CD4-positive, CD25-positive, alpha-beta regulatory T cell (primary cell): ENCODE results near the gene ULK4. TPM values are rescaled to one million over a fixed set of nuclear protein-coding genes. Genes with fewer than 3 reads are reported as not detected.

Source experiments
- ATAC-seq, 2 donors: fragments of 150-1000 bp; cut with Tn5 transposase; one replicate each; pipeline ENCODE4 v1.10.0; 2021; ENCODE audit warnings: low read depth in 2 of 2, moderate number of reproducible peaks in 2 of 2, moderate library complexity in 1 of 2
- DNase-seq, 3 donors: peaks; one replicate each; pipeline versions ENCODE4 v3.0.0 to v3.0.0-alpha.2; 2012 to 2022; ENCODE audit warnings: mixed read lengths in 1 of 3
- H3K27ac ChIP-seq: one replicate; pipeline ENCODE4 v1.7.0; 2013; ENCODE audit warnings: mild to moderate bottlenecking, low read length; ENCODE audit not compliant: insufficient read depth, poor library complexity, severe bottlenecking
- H3K27me3 ChIP-seq: one replicate; pipeline ENCODE4 v1.7.0; 2013; ENCODE audit warnings: low read length; ENCODE audit not compliant: control insufficient read depth, insufficient read depth
- H3K36me3 ChIP-seq: one replicate; pipeline ENCODE4 v1.7.0; 2013; ENCODE audit warnings: mild to moderate bottlenecking, low read length, moderate library complexity; ENCODE audit not compliant: control insufficient read depth, insufficient read depth
- H3K4me1 ChIP-seq: 2 replicates; pipeline ENCODE4 v1.7.0; 2013; ENCODE audit warnings: mild to moderate bottlenecking, low read length; ENCODE audit not compliant: insufficient read depth, control insufficient read depth, poor library complexity, severe bottlenecking
- H3K4me3 ChIP-seq: one replicate; pipeline ENCODE4 v1.7.0; 2013; ENCODE audit warnings: low read depth, mild to moderate bottlenecking, low read length, moderate library complexity
- H3K9me3 ChIP-seq, 2 experiments: 1 replicate in 1 of 2; 2 replicates in 1 of 2; pipeline ENCODE4 v1.7.0; 2013; ENCODE audit warnings: low read length in 2 of 2, mild to moderate bottlenecking in 1 of 2, moderate library complexity in 1 of 2; ENCODE audit not compliant: control insufficient read depth in 2 of 2
- H3K27ac Mint-ChIP-seq, 3 donors: one replicate each; pipeline ENCODE4 v1.8.0; 2020 to 2022; ENCODE audit warnings: mild to moderate bottlenecking in 3 of 3, mixed read lengths in 3 of 3, moderate library complexity in 2 of 3
- H3K27me3 Mint-ChIP-seq: one replicate; pipeline ENCODE4 v1.8.0; 2022; ENCODE audit warnings: mild to moderate bottlenecking, mixed read lengths
- H3K36me3 Mint-ChIP-seq: one replicate; pipeline ENCODE4 v1.8.0; 2020; ENCODE audit warnings: mixed read lengths
- H3K4me1 Mint-ChIP-seq, 4 donors: one replicate each; pipeline ENCODE4 v1.8.0; 2020 to 2022; ENCODE audit warnings: mixed read lengths in 4 of 4, mild to moderate bottlenecking in 1 of 4
- H3K4me3 Mint-ChIP-seq, 4 donors: one replicate each; pipeline ENCODE4 v1.8.0; 2020 to 2022; ENCODE audit warnings: mild to moderate bottlenecking in 4 of 4, mixed read lengths in 4 of 4, moderate library complexity in 3 of 4
- H3K9me3 Mint-ChIP-seq, 7 donors: one replicate each; pipeline ENCODE4 v1.8.0; 2020 to 2022; ENCODE audit warnings: mixed read lengths in 7 of 7, mild to moderate bottlenecking in 3 of 7, moderate library complexity in 2 of 7
- polyA plus RNA-seq, 4 donors: library from polyadenylated mRNA; unstranded; fragments of 300-500 nt; fragmentation: Illumina TruSeq; gene quantifications; one replicate each; pipeline ENCODE4 v1.2.3, GENCODE V29; 2021
- total RNA-seq: library from RNA; stranded (reverse); gene quantifications from one replicate; pipeline ENCODE4 v1.2.3, GENCODE V29; 2022

Gene ULK4
- total and polyA plus RNA-seq, 5 donors from 2014 or later: 9.3 to 27.2 (median 11.1) TPM

GRCh38 chr3:41243183-41243582 lies 718.7 kb downstream of the ULK4 start:
- Mint-ChIP-seq H3K9me3 (no peaks in the 10 kb centered on the region), H3K27ac (peak overlapping the region in 1 of 3 donors; percentile 85), H3K4me3 (no peak overlapping the region), H3K36me3 (peaks cover 21% of the 10 kb centered on the region), H3K4me1 (peaks cover 0 to 9% (median 2%) of the 10 kb centered on the region in 4 donors), H3K27me3 (no peaks in the 10 kb centered on the region)
- ATAC-seq (no peak), DNase-seq (no peak)
- peaks cover 33% of the 10 kb centered on the region for H3K36me3 ChIP-seq
- H3K27me3 ChIP-seq: no peaks in the 10 kb centered on the region
- H3K4me1 ChIP-seq: no peaks in the 10 kb centered on the region
- no peaks in the 10 kb centered on the region for H3K9me3 ChIP-seq
- H3K27ac ChIP-seq: no peak overlapping the region
- H3K4me3 ChIP-seq: no peak overlapping the region

- H3K9me3 Mint-ChIP-seq: no peaks in the 10 kb centered on the region
- H3K27me3 Mint-ChIP-seq: no peaks in the 10 kb centered on the region
- peak overlapping the region in 1 of 3 donors; percentile 86 for H3K27ac Mint-ChIP-seq
- H3K4me1 Mint-ChIP-seq: peaks cover 0 to 11% (median 2%) of the 10 kb centered on the region in 4 donors
- H3K4me3 Mint-ChIP-seq: no peak overlapping the region
- no peaks in the 10 kb centered on the region for H3K4me1 ChIP-seq
- H3K9me3 ChIP-seq: no peaks in the 10 kb centered on the region
- DNase-seq (no peak), ATAC-seq (no peak)
- H3K36me3 Mint-ChIP-seq: peaks cover 33% of the 10 kb centered on the region
- no peaks in the 10 kb centered on the region for H3K27me3 ChIP-seq
- H3K27ac ChIP-seq: no peak overlapping the region
- peaks cover 45% of the 10 kb centered on the region for H3K36me3 ChIP-seq
- H3K4me3 ChIP-seq: no peak overlapping the region
Observed at GRCh38 chr3:41241800-41242571, 719.9 kb downstream of the ULK4 start.

- Histone ChIP-seq H3K4me3 (no peak overlapping the region), H3K27me3 (no peaks in the 10 kb centered on the region), H3K27ac (no peak overlapping the region), H3K4me1 (no peaks in the 10 kb centered on the region), H3K36me3 (peaks cover 53% of the 10 kb centered on the region), H3K9me3 (no peaks in the 10 kb centered on the region)
- no peak overlapping the region for H3K27ac Mint-ChIP-seq
- no peak overlapping the region for H3K4me3 Mint-ChIP-seq
- peaks cover 0 to 11% (median 2%) of the 10 kb centered on the region in 4 donors for H3K4me1 Mint-ChIP-seq
- H3K9me3 Mint-ChIP-seq: no peaks in the 10 kb centered on the region
- peaks cover 35% of the 10 kb centered on the region for H3K36me3 Mint-ChIP-seq
- no peak for DNase-seq
- ATAC-seq: no peak
- no peaks in the 10 kb centered on the region for H3K27me3 Mint-ChIP-seq
Observed at GRCh38 chr3:41241161-41241560, 720.7 kb downstream of the ULK4 start.

- Mint-ChIP-seq H3K4me3 (no peak overlapping the region), H3K36me3 (peaks cover 47% of the 10 kb centered on the region), H3K9me3 (no peaks in the 10 kb centered on the region), H3K27me3 (no peaks in the 10 kb centered on the region), H3K4me1 (peaks cover 0 to 11% (median 2%) of the 10 kb centered on the region in 4 donors), H3K27ac (peak overlapping the region in 1 of 3 donors; percentile 64)
- Histone ChIP-seq H3K36me3 (peaks cover 69% of the 10 kb centered on the region), H3K27ac (no peak overlapping the region), H3K4me3 (no peak overlapping the region), H3K27me3 (no peaks in the 10 kb centered on the region), H3K4me1 (no peaks in the 10 kb centered on the region), H3K9me3 (no peaks in the 10 kb centered on the region)
- ATAC-seq (no peak), DNase-seq (no peak)
Observed at GRCh38 chr3:41239587-41239986, 722.3 kb downstream of the ULK4 start.

- Histone ChIP-seq H3K4me3 (no peak overlapping the region), H3K27me3 (no peaks in the 10 kb centered on the region), H3K9me3 (no peaks in the 10 kb centered on the region), H3K4me1 (no peaks in the 10 kb centered on the region), H3K36me3 (peaks cover 86% of the 10 kb centered on the region), H3K27ac (no peak overlapping the region)
- peaks cover 0 to 11% (median 2%) of the 10 kb centered on the region in 4 donors for H3K4me1 Mint-ChIP-seq
- H3K9me3 Mint-ChIP-seq: no peaks in the 10 kb centered on the region
- H3K36me3 Mint-ChIP-seq: peaks cover 64% of the 10 kb centered on the region
- H3K4me3 Mint-ChIP-seq: no peak overlapping the region
- H3K27me3 Mint-ChIP-seq: no peaks in the 10 kb centered on the region
- H3K27ac Mint-ChIP-seq: peak overlapping the region in 1 of 3 donors; percentile 12
- DNase-seq (no peak), ATAC-seq (no peak)
Observed at GRCh38 chr3:41237907-41238306, 724.0 kb downstream of the ULK4 start.

- peak overlapping the region in 1 of 3 donors; percentile 26 for H3K27ac Mint-ChIP-seq
- no peak overlapping the region for H3K4me3 Mint-ChIP-seq
Observed at GRCh38 chr3:41236228-41236627, 725.7 kb downstream of the ULK4 start.

GRCh38 chr3:41234823-41235721 lies 726.8 kb downstream of the ULK4 start:
- Histone ChIP-seq H3K27ac (no peak overlapping the region), H3K4me1 (no peaks in the 10 kb centered on the region), H3K27me3 (no peaks in the 10 kb centered on the region), H3K36me3 (peaks cover 89% of the 10 kb centered on the region), H3K4me3 (no peak overlapping the region), H3K9me3 (no peaks in the 10 kb centered on the region)
- H3K36me3 Mint-ChIP-seq: peaks cover 75% of the 10 kb centered on the region
- H3K9me3 Mint-ChIP-seq: no peaks in the 10 kb centered on the region
- DNase-seq (no peak), ATAC-seq (no peak)
- H3K27ac Mint-ChIP-seq: peak overlapping the region in 1 of 3 donors; percentile 2
- no peaks in the 10 kb centered on the region for H3K27me3 Mint-ChIP-seq
- H3K4me3 Mint-ChIP-seq: no peak overlapping the region
- H3K4me1 Mint-ChIP-seq: peaks cover 0 to 19% (median 6%) of the 10 kb centered on the region in 4 donors

More at GRCh38 chr3:41236228-41236627, 725.7 kb downstream of the ULK4 start:
- no peaks in the 10 kb centered on the region for H3K9me3 ChIP-seq
- DNase-seq (no peak), ATAC-seq (no peak)
- no peaks in the 10 kb centered on the region for H3K4me1 ChIP-seq
- Mint-ChIP-seq H3K27me3 (no peaks in the 10 kb centered on the region), H3K36me3 (peaks cover 74% of the 10 kb centered on the region), H3K4me1 (peaks cover 0 to 13% (median 5%) of the 10 kb centered on the region in 4 donors), H3K9me3 (no peaks in the 10 kb centered on the region)
- H3K4me3 ChIP-seq: no peak overlapping the region
- H3K27ac ChIP-seq: no peak overlapping the region
- peaks cover 92% of the 10 kb centered on the region for H3K36me3 ChIP-seq
- H3K27me3 ChIP-seq: no peaks in the 10 kb centered on the region
